GM12873 (cell line): ENCODE measurements around the gene RGS13.

Source experiments
- TF ChIP-seq, protein P1 (sequence below): IDR thresholded peaks from 2 replicates; pipeline ENCODE4 v1.5.1; 2012; ENCODE audit warnings: low read depth, mild to moderate bottlenecking, moderate library complexity, low read length, control low read depth; ENCODE audit not compliant: insufficient read depth; ENCODE audit errors: missing control alignments

Gene RGS13

DNA sequence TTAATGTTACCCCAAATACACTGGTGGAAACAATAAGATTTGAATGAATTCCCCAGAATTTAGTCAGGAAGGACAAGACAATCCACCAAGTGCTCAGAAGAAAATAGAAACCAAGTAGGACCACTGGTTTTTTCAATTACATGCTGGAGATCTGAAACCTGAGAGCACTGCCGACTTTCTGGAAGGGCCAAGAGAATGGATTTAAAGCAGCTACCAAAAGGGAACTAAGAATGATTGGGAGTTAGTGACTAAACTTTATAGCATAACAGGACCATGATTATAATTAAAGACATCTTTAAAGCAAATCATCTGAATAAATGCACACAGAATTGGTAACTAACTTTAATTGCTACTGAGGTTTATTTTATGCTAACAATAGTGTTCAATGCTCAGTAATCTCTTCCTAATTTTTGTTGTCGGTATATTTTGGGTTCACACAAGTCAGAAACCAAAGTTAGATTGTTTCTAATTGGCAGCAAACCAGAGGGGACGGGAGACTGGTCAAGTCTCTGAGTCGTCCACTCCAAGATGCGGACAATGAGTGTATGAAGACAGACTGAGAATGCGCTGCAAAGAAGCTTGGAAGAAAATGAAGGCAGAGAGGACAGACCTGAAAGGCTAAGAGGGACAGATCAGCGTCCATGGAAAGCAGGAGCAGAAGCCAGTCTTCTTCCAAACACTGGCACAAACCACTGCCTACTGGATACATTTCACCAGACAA, 2.3 kb upstream of the RGS13 start:
- TF ChIP-seq, protein P1, sequence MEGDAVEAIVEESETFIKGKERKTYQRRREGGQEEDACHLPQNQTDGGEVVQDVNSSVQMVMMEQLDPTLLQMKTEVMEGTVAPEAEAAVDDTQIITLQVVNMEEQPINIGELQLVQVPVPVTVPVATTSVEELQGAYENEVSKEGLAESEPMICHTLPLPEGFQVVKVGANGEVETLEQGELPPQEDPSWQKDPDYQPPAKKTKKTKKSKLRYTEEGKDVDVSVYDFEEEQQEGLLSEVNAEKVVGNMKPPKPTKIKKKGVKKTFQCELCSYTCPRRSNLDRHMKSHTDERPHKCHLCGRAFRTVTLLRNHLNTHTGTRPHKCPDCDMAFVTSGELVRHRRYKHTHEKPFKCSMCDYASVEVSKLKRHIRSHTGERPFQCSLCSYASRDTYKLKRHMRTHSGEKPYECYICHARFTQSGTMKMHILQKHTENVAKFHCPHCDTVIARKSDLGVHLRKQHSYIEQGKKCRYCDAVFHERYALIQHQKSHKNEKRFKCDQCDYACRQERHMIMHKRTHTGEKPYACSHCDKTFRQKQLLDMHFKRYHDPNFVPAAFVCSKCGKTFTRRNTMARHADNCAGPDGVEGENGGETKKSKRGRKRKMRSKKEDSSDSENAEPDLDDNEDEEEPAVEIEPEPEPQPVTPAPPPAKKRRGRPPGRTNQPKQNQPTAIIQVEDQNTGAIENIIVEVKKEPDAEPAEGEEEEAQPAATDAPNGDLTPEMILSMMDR, result no peak

DNA sequence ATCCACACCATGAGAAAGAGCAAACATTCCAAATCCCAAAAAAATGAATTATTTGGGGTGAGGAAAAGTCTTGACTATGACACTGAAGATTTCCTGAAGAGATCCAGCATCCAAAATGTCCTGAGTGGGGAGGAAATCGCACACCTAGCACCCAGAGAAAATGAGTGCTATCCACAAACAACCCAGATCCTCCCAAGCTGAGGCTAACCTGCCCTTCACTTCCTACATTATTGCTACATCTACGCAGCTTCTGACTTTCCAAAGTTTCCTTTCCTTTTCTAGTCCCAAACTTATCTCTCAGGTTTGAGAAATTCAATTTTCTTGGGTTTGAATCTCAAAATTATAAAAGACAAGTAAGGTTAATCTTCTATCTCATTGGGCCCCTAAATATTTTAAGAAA, 906 bp upstream of the RGS13 start:
- TF ChIP-seq, protein P1, result no peak

DNA sequence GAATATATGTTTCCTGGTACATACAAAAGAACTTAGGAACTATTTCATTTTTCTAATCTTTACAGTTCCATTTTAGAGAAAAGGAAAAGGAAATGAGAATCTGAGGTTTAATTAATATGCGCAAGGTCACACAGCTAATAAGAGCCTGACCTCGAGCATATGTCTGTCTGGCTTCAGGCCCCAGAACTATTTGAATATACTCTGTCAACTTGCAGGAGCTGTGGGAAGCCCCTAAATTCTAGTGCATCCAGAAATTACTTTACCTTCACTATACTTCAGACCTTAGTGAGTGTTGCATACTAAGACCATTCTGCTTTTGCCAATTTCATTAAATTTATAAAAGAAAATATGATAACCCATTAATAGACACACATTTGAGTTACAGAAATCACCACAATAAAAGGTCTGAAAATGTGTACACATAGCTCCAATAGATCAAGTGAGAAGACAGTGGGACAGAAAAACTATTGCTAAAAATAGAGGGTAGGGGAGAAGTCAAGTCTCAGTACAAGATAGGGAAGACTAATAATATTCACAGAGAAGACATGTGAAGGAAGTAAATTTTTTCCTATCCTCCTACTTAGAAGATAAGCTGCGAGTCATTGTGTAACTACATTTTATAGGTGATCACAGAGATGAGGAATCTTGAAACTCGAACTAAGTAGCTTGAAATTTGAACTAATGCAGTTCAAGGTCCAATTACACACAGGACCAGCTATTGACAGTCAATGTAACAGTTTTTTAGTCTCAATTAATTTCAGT, 3.8 kb downstream of the RGS13 start:
- TF ChIP-seq, protein P1, result no peak

DNA sequence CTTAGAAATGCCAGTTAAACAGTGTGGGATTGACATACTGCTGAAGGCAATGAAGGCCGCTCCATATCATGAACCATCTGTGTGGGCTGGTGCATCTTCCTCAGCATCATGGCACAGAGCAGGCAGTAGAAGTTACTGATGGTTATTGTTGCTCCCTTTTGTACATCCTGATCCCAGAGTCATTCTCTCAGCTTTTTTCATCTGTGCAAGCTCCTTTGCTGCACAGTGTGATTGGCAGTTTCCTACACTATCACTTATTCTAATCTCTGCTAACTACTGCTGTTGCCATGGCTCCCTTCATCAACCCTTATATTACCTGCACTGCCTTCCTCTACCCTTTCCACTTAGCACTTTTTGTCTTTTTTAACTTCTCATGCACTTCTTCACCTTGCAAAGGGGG, 16.2 kb downstream of the RGS13 start:
- TF ChIP-seq, protein P1, result no peak

DNA sequence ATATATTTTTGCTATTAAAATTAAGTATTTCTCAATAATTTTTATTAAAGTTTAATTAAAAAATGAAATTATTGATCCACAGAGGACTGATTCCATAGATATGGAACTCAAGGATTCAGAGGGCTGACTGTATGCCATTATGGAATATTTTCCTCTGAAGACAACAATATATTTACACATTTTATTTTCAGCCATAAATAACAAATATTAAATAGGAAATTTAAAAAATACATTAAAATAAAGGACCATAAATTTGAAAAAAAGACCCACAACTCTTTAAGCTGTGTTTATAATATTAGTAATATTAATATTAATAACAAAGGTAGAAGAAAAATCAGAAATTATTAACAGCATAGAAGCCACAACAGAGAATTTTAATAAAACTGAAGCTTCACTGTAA, 18.2 kb downstream of the RGS13 start:
- TF ChIP-seq, protein P1, result no peak

DNA sequence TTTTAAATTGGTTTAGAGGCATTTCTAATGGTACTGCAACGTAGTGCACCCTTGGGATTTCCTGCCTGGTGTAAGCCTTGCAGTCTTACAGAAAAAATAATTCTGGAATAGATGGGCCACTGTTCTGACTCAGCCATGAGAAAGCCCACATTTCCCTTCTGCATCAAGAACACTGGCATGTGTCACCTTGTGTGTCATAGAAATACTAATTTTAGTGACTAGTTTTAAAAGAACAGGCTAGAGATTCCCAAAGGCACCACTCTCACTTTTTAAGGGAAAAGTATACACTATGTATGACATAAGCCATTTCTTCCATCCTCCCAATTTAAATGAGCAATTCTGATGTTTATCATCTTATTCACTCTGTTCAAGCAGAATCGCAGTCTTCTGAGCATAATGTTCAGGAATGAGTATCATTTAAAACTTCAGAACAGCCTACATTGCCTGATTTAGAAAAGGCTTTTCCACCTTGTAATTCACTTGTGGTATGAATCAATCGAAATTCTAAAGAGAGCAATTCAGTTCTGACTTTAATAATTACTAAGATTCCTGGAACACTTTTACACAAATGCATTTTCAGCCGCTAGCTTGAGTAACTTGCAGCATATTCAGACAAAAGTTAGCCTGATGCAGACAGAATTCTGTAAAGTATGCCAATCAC, 18.8 kb downstream of the RGS13 start:
- TF ChIP-seq, protein P1, result no peak

DNA sequence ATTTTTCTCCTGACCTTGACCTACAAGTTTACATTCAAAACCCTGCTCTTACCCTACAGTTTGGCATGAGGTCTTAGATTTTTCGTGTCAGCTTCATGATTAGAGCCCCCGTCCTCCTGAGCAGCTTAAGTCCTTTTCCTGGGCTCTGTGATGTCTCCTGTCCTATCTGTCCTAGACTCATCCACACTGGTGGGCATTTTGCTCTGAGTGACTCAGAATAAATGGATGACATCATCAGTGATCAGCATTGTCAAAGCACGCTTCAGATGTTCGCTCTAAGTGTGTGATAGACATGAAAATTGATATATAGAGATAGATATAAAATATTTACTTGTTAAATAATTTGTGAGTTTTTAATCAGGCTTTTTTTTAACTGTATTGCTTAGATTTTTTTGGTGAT, 21.8 kb downstream of the RGS13 start:
- TF ChIP-seq, protein P1, result no peak
